GM18520 (cell line): ENCODE measurements around the gene ANKRD13C.

Experiments used
- ATAC-seq: cut with Tn5 transposase; IDR thresholded peaks from one replicate; pipeline ENCODE4 v1.9.1; 2021; ENCODE audit not compliant: unreplicated experiment

Gene ANKRD13C

DNA sequence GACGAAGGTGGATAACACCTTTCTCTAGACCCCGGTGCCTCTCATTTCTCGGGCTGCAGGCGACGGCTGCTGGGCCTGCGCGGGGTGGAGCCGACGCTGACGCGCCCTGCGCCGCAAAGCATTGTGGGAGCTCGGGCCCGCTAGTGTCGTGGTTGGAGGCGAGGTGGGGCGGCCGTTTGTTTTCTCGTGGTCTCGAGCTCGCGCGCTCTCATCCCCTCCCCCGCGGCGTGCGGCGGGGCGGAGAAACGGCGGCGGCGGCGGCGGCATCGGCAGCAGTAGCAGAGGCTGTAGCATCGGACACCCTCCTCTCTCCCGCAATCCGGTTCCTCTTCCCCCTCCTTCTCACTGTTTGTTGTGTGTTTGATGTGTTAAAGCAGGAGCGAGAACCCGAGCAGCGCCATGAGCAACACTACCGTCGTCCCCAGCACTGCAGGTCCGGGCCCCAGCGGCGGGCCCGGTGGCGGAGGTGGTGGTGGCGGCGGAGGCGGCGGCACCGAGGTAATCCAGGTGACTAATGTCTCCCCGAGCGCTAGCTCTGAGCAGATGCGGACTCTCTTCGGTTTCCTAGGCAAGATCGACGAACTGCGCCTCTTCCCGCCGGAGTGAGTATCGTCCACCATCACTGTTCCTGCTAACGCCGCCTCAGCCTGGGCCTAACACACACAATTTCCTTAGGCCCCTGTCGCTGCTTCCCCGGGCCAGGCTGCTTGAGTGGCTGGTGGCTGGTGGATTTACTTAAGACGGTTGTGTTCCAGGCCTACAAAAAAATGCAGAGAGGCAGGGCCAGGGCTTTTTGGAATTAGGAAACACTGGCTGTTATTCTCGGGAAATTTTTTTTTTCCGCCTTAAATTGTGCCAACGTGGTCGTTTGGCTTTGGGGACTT, 133.0 kb downstream of the ANKRD13C start, which contains the start of gene SRSF11:
Gene SRSF11 (plus strand): TSS at position 143 of the 884 bp plus-strand sequence. CDS start 257 bp downstream, at position 400.
- peak; percentile 87 for ATAC-seq

DNA sequence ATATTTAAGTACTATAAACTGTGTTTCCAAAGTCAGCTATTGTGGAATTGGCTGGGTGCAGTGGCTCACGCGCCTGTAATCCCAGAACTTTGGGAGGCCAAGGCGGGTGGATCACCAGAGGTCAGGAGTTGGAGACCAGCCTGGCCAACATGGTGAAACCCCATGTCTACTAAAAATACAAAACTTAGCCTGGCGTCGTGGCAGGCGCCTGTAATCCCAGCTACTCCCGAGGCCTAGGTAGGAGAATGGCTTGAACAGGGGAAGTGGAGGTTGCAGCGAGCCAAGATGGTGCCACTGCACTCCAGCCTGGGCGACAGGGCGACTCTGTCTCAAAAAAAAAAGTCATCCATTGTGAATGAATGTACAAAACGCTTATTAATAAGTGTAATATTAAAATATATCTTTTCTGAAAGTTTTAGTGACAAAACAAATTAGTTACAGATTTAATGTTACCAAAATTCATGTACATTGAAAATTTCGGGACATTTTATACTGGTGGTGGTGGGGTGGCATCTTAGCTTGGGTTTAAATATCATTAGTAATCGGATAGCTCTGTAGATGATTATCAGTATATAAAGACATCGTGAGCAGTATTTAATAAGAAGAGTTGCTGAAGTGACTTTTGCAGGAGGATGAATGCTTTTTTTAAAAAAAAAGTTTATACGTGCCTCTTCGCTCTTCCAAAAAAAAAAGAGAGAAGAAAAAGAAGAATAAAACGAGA, 133.8 kb downstream of the ANKRD13C start:
- peak; percentile 6 for ATAC-seq

DNA sequence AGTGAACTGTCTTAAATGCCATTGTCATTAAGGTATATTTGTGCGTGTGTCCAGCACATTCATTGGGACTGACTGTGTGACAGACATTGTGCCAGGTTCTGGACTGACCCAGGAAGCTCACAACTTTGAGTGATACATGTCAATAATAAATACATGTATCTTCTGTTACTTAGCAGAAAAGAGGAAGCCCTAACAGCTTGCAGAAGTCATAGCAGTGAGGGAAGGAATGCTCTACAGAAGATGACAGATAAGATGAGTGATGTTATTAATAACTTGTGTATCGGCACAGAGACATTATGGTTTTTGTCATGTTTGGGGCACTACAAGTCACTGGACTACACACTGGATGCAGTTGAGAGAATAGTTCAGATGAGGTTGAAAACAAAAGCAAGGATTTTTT, 134.5 kb downstream of the ANKRD13C start:
- ATAC-seq: no peak

DNA sequence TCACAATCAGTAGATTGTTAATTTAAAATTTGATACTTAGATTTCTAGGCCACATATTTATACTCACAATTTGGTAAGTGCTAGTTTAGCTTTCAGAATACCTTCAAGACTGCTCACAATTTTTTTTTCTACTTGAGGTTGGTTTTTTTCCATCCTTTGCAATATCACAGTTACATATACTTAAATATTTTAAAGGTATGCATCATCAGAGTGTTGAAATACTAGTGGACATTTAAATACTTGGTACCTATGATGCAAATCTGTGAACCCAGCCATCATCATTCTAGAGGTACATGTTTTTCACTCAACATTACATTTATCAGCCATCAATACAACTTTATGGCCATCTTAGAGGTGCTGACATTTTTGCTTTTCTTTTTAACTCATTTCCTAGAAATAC, 143.0 kb downstream of the ANKRD13C start:
- no peak for ATAC-seq

DNA sequence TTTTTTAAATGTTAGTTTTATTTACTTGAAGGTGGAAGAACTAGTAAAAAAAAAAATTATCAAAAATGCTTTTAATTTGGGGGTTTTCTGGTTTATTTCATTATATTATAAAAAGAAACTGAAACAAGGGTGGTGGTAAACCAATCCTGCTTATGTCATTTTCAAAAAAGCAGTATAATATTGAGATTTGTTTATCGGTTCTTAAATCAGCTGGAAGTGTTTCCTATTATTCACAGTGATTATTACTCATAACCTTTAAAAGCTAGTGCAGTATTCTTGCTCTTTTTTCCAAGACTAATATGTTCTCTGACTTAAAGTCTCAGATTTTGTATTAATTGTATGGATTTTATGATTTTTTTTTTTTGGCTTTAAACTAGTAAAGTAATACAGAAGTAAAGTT, 143.7 kb downstream of the ANKRD13C start:
- ATAC-seq: no peak
